Tibial nerve (tissue), 4 donors: Measurements from ENCODE around the gene ERICH6. TPM values are rescaled to one million over a fixed set of nuclear protein-coding genes. Genes with fewer than 3 reads are reported as not detected.

Experiments
- DNase-seq, 2 donors: peaks; one replicate each; pipeline ENCODE4 v3.0.0-alpha.2; 2019; ENCODE audit warnings: low spot score in 2 of 2
- H3K27ac ChIP-seq, 4 donors: fragments of 200-600 bp; sonication (generic) in 3 of 4; one replicate each; pipeline ENCODE4 v1.5.1; 2017 to 2019; ENCODE audit warnings: mild to moderate bottlenecking in 1 of 4
- H3K27me3 ChIP-seq, 2 donors: fragments of 200-600 bp; sonication (generic) in 1 of 2; one replicate each; pipeline versions ENCODE4 v1.5.1 to v1.6.0; 2017 to 2019
- H3K36me3 ChIP-seq, 3 donors: fragments of 200-600 bp; sonication (generic); one replicate each; pipeline ENCODE4 v1.5.1; 2018 to 2019
- H3K4me1 ChIP-seq, 4 donors: fragments of 200-600 bp; sonication (generic) in 3 of 4; one replicate each; pipeline ENCODE4 v1.5.1; 2017 to 2019
- H3K4me3 ChIP-seq, 4 donors: fragments of 200-600 bp; sonication (generic) in 3 of 4; one replicate each; pipeline ENCODE4 v1.5.1; 2017 to 2019; ENCODE audit warnings: mild to moderate bottlenecking in 1 of 4, moderate library complexity in 1 of 4
- H3K9me3 ChIP-seq, 4 donors: fragments of 200-600 bp; sonication (generic) in 3 of 4; one replicate each; pipeline ENCODE4 v1.5.1; 2017 to 2019
- EP300 ChIP-seq, 2 donors: sonication (generic); formaldehyde crosslinking; IDR thresholded peaks; one replicate each; pipeline ENCODE4 v1.6.1; 2017; ENCODE audit warnings: antibody characterized with exemption in 2 of 2, mild to moderate bottlenecking in 1 of 2
- POLR2A ChIP-seq, 2 donors: fragments of 450-650 bp; IDR thresholded peaks; one replicate each; pipeline ENCODE4 v1.6.1; 2017; ENCODE audit warnings: antibody characterized with exemption in 2 of 2, mild to moderate bottlenecking in 2 of 2, moderate library complexity in 2 of 2
- WGBS, 2 donors: methylation state at CpG; one replicate each; pipeline ENCODE4 v1.1.5; 2018; 5-methylcytosine and 5-hydroxymethylcytosine counted together
- total RNA-seq, 4 donors: library from RNA; depleted of rRNA; stranded (reverse); fragments of >200 nt; gene quantifications; one replicate each; pipeline ENCODE4 v1.1.0, GENCODE V29; 2016
- TF ChIP-seq, protein P1 (sequence below), 5 experiments: fragments of 200-600 bp in 3 of 5; fragments of 450-650 bp in 2 of 5; sonication (generic) in 3 of 5; IDR thresholded peaks; one replicate each; pipeline ENCODE4 v1.5.1; 2016 to 2019; ENCODE audit warnings: antibody characterized with exemption in 5 of 5, mild to moderate bottlenecking in 3 of 5, moderate library complexity in 2 of 5

Gene ERICH6
- total RNA-seq, 4 donors from 2014 or later, result 0.84 TPM; not detected in 3

GRCh38 chr3:150703299-150703755 is 393 bp downstream of the ERICH6 start:
- Histone ChIP-seq H3K27ac (peak overlapping the region; percentile 72 to 89 (median 82)), H3K4me3 (peak overlapping the region; percentile 57 to 81 (median 60)), H3K4me1 (peaks cover 0 to 11% (median 7%) of the 10 kb centered on the region in 4 donors), H3K27me3 (no peaks in the 10 kb centered on the region), H3K9me3 (no peaks in the 10 kb centered on the region), H3K36me3 (no peaks in the 10 kb centered on the region)
- DNase-seq, result no peak
- 5 to 9% methylated on average over 29 of the region's 29 CpGs for WGBS, 2 donors
- TF ChIP-seq POLR2A (IDR thresholded peaks at IDR 0.05) (no peak), EP300 (IDR thresholded peaks at IDR 0.05) (no peak)
- TF ChIP-seq, protein P1, sequence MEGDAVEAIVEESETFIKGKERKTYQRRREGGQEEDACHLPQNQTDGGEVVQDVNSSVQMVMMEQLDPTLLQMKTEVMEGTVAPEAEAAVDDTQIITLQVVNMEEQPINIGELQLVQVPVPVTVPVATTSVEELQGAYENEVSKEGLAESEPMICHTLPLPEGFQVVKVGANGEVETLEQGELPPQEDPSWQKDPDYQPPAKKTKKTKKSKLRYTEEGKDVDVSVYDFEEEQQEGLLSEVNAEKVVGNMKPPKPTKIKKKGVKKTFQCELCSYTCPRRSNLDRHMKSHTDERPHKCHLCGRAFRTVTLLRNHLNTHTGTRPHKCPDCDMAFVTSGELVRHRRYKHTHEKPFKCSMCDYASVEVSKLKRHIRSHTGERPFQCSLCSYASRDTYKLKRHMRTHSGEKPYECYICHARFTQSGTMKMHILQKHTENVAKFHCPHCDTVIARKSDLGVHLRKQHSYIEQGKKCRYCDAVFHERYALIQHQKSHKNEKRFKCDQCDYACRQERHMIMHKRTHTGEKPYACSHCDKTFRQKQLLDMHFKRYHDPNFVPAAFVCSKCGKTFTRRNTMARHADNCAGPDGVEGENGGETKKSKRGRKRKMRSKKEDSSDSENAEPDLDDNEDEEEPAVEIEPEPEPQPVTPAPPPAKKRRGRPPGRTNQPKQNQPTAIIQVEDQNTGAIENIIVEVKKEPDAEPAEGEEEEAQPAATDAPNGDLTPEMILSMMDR (IDR thresholded peaks at IDR 0.05), result no peak

- Histone ChIP-seq H3K36me3 (no peaks in the 10 kb centered on the region), H3K9me3 (no peaks in the 10 kb centered on the region), H3K4me1 (peaks cover 0 to 6% (median under 1%) of the 10 kb centered on the region in 4 donors), H3K27me3 (no peaks in the 10 kb centered on the region), H3K4me3 (no peak overlapping the region), H3K27ac (no peak overlapping the region)
- WGBS, 2 donors, result 68 to 70% methylated on average over 2 of the region's 2 CpGs
- TF ChIP-seq POLR2A (IDR thresholded peaks at IDR 0.05) (no peak), EP300 (IDR thresholded peaks at IDR 0.05) (no peak)
- TF ChIP-seq, protein P1 (IDR thresholded peaks at IDR 0.05), result no peak
- no peak for DNase-seq
These were observed 4.6 kb downstream of the ERICH6 start for GRCh38 chr3:150699068-150699639.

- no peak for DNase-seq
- Histone ChIP-seq H3K4me1 (no peaks in the 10 kb centered on the region), H3K4me3 (no peak overlapping the region), H3K27me3 (no peaks in the 10 kb centered on the region), H3K36me3 (no peaks in the 10 kb centered on the region), H3K27ac (no peak overlapping the region), H3K9me3 (peaks cover 0 to 7% (median 0%) of the 10 kb centered on the region in 4 donors)
- TF ChIP-seq EP300 (IDR thresholded peaks at IDR 0.05), result no peak
- TF ChIP-seq, protein P1 (IDR thresholded peaks at IDR 0.05), result no peak
- no peak for TF ChIP-seq POLR2A (IDR thresholded peaks at IDR 0.05)
These were observed 6.1 kb downstream of the ERICH6 start for GRCh38 chr3:150697646-150698045.

- H3K36me3 ChIP-seq, result no peaks in the 10 kb centered on the region
- H3K27ac ChIP-seq, result no peak overlapping the region
- 80 to 82% methylated on average over 2 of the region's 2 CpGs for WGBS, 2 donors
- TF ChIP-seq, protein P1 (IDR thresholded peaks at IDR 0.05), result no peak
- TF ChIP-seq POLR2A (IDR thresholded peaks at IDR 0.05) (no peak), EP300 (IDR thresholded peaks at IDR 0.05) (no peak)
- DNase-seq, result no peak
- H3K4me1 ChIP-seq, result no peaks in the 10 kb centered on the region
- H3K4me3 ChIP-seq, result no peak overlapping the region
- H3K27me3 ChIP-seq, result no peaks in the 10 kb centered on the region
- peaks cover 0 to 10% (median 0%) of the 10 kb centered on the region in 4 donors for H3K9me3 ChIP-seq
These were observed 12.2 kb downstream of the ERICH6 start for GRCh38 chr3:150691414-150692040.

GRCh38 chr3:150687613-150688012 is 16.1 kb downstream of the ERICH6 start:
- H3K36me3 ChIP-seq, result no peaks in the 10 kb centered on the region
- TF ChIP-seq POLR2A (IDR thresholded peaks at IDR 0.05) (no peak), EP300 (IDR thresholded peaks at IDR 0.05) (no peak)
- TF ChIP-seq, protein P1 (IDR thresholded peaks at IDR 0.05), result no peak
- no peak overlapping the region for H3K27ac ChIP-seq
- H3K9me3 ChIP-seq, result peaks cover 0 to 3% (median 0%) of the 10 kb centered on the region in 4 donors
- H3K27me3 ChIP-seq, result no peaks in the 10 kb centered on the region
- H3K4me3 ChIP-seq, result no peak overlapping the region
- no peak for DNase-seq
- no peaks in the 10 kb centered on the region for H3K4me1 ChIP-seq
